ENCODE measurements around the gene ZFAND3. TPM values are rescaled to one million over a fixed set of nuclear protein-coding genes. Genes with fewer than 3 reads are reported as not detected.

The ZFAND3 gene
- total and polyA plus RNA-seq, 2 of the 4 experiments (the other 2 are of a cell fraction) = 10.9 to 26.7 TPM

- Histone ChIP-seq H2AK5ac (ENCODE audit: low read depth, low read length) (no peak overlapping the region), H2AK9ac (replicated peaks; ENCODE audit: low read depth, low read length, poor library complexity) (no peak overlapping the region), H4K5ac (ENCODE audit: low read depth, low read length) (no peak overlapping the region), H3K4me3 (ENCODE audit: insufficient read depth, low read depth, low read length) (no peak overlapping the region), H3K4ac (ENCODE audit: low read depth, low read length) (no peak overlapping the region), H3K27ac (ENCODE audit: insufficient read depth, low read length) (peak overlapping the region; percentile 50; the same call in 1 of the 2 replicates), H3K9me3 (ENCODE audit: control insufficient read depth, insufficient read depth, low read length) (peaks cover 2% of the 10 kb centered on the region), H3K56ac (ENCODE audit: extremely low read depth, insufficient read depth, low read length) (no peak overlapping the region), H3K36me3 (ENCODE audit: control insufficient read depth, insufficient read depth, low read length) (0 out of 2 replicates have a peak, but pooled peaks cover 2% of the 10 kb centered on the region), H3K27me3 (ENCODE audit: control insufficient read depth, insufficient read depth, low read length) (no peaks in the 10 kb centered on the region), H3K9me1 (ENCODE audit: insufficient read depth, low read length) (no peaks in the 10 kb centered on the region), H4K91ac (ENCODE audit: insufficient read depth, low read depth, low read length) (no peak overlapping the region), H3K79me1 (ENCODE audit: low read depth in 1 of 2, low read length in 2 of 2) (peaks cover 26 to 75% of the 10 kb centered on the region in 2 experiments), H2BK120ac (ENCODE audit: low read depth, low read length) (no peak overlapping the region), H3K4me2 (ENCODE audit: low read depth, low read length) (peak overlapping the region; percentile 26; the same call in 1 of the 2 replicates), H2BK15ac (ENCODE audit: low read depth, low read length) (no peak overlapping the region), H4K20me1 (ENCODE audit: insufficient read depth, low read length) (peaks cover 62% of the 10 kb centered on the region), H3K23ac (ENCODE audit: low read depth, low read length) (no peak overlapping the region), H3K18ac (ENCODE audit: low read depth, low read length) (no peak overlapping the region), H3K9ac (ENCODE audit: low read depth, low read length) (no peak overlapping the region), H3K14ac (replicated peaks; ENCODE audit: low read depth, low read length) (no peak overlapping the region), H3K4me1 (ENCODE audit: control insufficient read depth, insufficient read depth, low read length) (peaks cover 2% of the 10 kb centered on the region), H2AFZ (replicated peaks; ENCODE audit: low read length, poor library complexity) (no peak overlapping the region), H2BK20ac (ENCODE audit: low read depth, low read length) (no peak overlapping the region), H4K8ac (ENCODE audit: low read depth in 2 of 2, low read length in 2 of 2) (no peak overlapping the region), H2BK5ac (ENCODE audit: low read depth, low read length, poor library complexity, severe bottlenecking) (no peak overlapping the region)
- no TSS peak for BruUV-seq (replicated peaks)
- DNase-seq = no peak
- intact Hi-C loops (cut with micrococcal nuclease) = no loop called here
- CTCF ChIA-PET = interaction anchor here (0.6 kb wide), 1 partner anchor 17 kb away, joined by 3 read pairs; no protein-coding TSS in a partner anchor
- TF ChIP-seq POLR2A (IDR thresholded peaks at IDR 0.05; ENCODE audit: low read depth, low read length) (no peak), ELK1 (IDR thresholded peaks at IDR 0.05; ENCODE audit: borderline replicate concordance, low read depth, low read length) (no peak), MAFK (IDR thresholded peaks at IDR 0.05; ENCODE audit: low read depth, low read length) (no peak), SMC3 (IDR thresholded peaks at IDR 0.05; ENCODE audit: low read depth, low read length) (no peak), MAZ (IDR thresholded peaks at IDR 0.05; ENCODE audit: borderline replicate concordance, low read depth, low read length) (no peak), RCOR1 (IDR thresholded peaks at IDR 0.05; ENCODE audit: insufficient replicate concordance, low read length) (no peak), RAD21 (IDR thresholded peaks at IDR 0.05; ENCODE audit: low read length) (no peak), CTCF (conservative IDR thresholded peaks at IDR 0.05; ENCODE audit: low read depth, low read length) (no peak), BHLHE40 (IDR thresholded peaks at IDR 0.05; ENCODE audit: low read depth, low read length) (no peak)
- dilution Hi-C loops (cut with HindIII; ENCODE audit: low sequenced_read_pairs, unreplicated experiment) = no loop called here
- no CpG with 5 or more reads among the region's 2 CpGs for WGBS, 2 experiments (ENCODE audit: extremely low coverage in 2 of 2, insufficient read length in 1 of 2)
- POLR2A ChIA-PET (ENCODE audit: unreplicated experiment) = no interaction called here
- peak; percentile 10; the same call in 1 of the 2 replicates for ATAC-seq (ENCODE audit: low read depth)
- in situ Hi-C loops (cut with MboI; ENCODE audit: low sequenced_read_pairs) = no loop called here
Measured at GRCh38 chr6:37971266-37971665, 151.7 kb downstream of the ZFAND3 start.

Measured in IMR-90 (cell line).